Measurements from ENCODE around the gene FER.

The FER gene

GRCh38 chr5:109231331-109231730 lies 483.6 kb downstream of the FER start:
- no peaks in the 10 kb centered on the region for H3F3A ChIP-seq (ENCODE audit: insufficient read depth)
- no peak overlapping the region for H3K9ac ChIP-seq (ENCODE audit: low read length)
- no peak overlapping the region for H3K4me2 ChIP-seq (ENCODE audit: low read depth, low read length, poor library complexity, severe bottlenecking)
- no peak overlapping the region for H3K27ac ChIP-seq (ENCODE audit: low read depth, low read length)
- H3K9me2 ChIP-seq (replicated peaks; ENCODE audit: insufficient read depth, low read length), result no peaks in the 10 kb centered on the region
- H3K36me3 ChIP-seq (ENCODE audit: low read length), result no peaks in the 10 kb centered on the region
- H3K79me2 ChIP-seq (ENCODE audit: insufficient read depth, low read length), result no peaks in the 10 kb centered on the region
- H3K9me3 ChIP-seq (ENCODE audit: insufficient read depth, low read length), result no peaks in the 10 kb centered on the region
- no peak overlapping the region for H3K4me3 ChIP-seq (ENCODE audit: insufficient read depth, low read length, poor library complexity, severe bottlenecking)
- TF ChIP-seq EZH2phosphoT487 (conservative IDR thresholded peaks at IDR 0.05; ENCODE audit: low read length) (no peak), CTCF (IDR thresholded peaks at IDR 0.05; ENCODE audit: insufficient read depth, low read length, poor library complexity, severe bottlenecking) (no peak)
- no peak overlapping the region for H2AFZ ChIP-seq (ENCODE audit: low read depth, low read length, severe bottlenecking)
- no peaks in the 10 kb centered on the region for H4K20me1 ChIP-seq (ENCODE audit: low read depth, low read length)
- H3K27me3 ChIP-seq (ENCODE audit: low read length), result no peaks in the 10 kb centered on the region

GRCh38 chr5:109234381-109234780 lies 486.7 kb downstream of the FER start:
- Histone ChIP-seq H3F3A (ENCODE audit: insufficient read depth) (no peaks in the 10 kb centered on the region), H3K27ac (ENCODE audit: low read depth, low read length) (no peak overlapping the region), H3K9me2 (replicated peaks; ENCODE audit: insufficient read depth, low read length) (no peaks in the 10 kb centered on the region), H3K36me3 (ENCODE audit: low read length) (no peaks in the 10 kb centered on the region), H3K9me3 (ENCODE audit: insufficient read depth, low read length) (no peaks in the 10 kb centered on the region), H4K20me1 (ENCODE audit: low read depth, low read length) (no peaks in the 10 kb centered on the region), H3K27me3 (ENCODE audit: low read length) (no peaks in the 10 kb centered on the region), H3K4me2 (ENCODE audit: low read depth, low read length, poor library complexity, severe bottlenecking) (no peak overlapping the region), H3K79me2 (ENCODE audit: insufficient read depth, low read length) (no peaks in the 10 kb centered on the region), H2AFZ (ENCODE audit: low read depth, low read length, severe bottlenecking) (no peak overlapping the region), H3K4me3 (ENCODE audit: insufficient read depth, low read length, poor library complexity, severe bottlenecking) (no peak overlapping the region), H3K9ac (ENCODE audit: low read length) (no peak overlapping the region)
- TF ChIP-seq CTCF (IDR thresholded peaks at IDR 0.05; ENCODE audit: insufficient read depth, low read length, poor library complexity, severe bottlenecking) (no peak), EZH2phosphoT487 (conservative IDR thresholded peaks at IDR 0.05; ENCODE audit: low read length) (no peak)

GRCh38 chr5:109239456-109239855 lies 491.8 kb downstream of the FER start:
- Histone ChIP-seq H2AFZ (ENCODE audit: low read depth, low read length, severe bottlenecking) (no peak overlapping the region), H3K9ac (ENCODE audit: low read length) (no peak overlapping the region), H3K36me3 (ENCODE audit: low read length) (no peaks in the 10 kb centered on the region), H3K27me3 (ENCODE audit: low read length) (no peaks in the 10 kb centered on the region), H3K27ac (ENCODE audit: low read depth, low read length) (no peak overlapping the region), H3K4me3 (ENCODE audit: insufficient read depth, low read length, poor library complexity, severe bottlenecking) (no peak overlapping the region), H3K9me2 (replicated peaks; ENCODE audit: insufficient read depth, low read length) (no peaks in the 10 kb centered on the region), H4K20me1 (ENCODE audit: low read depth, low read length) (no peaks in the 10 kb centered on the region), H3K79me2 (ENCODE audit: insufficient read depth, low read length) (no peaks in the 10 kb centered on the region), H3F3A (ENCODE audit: insufficient read depth) (no peaks in the 10 kb centered on the region), H3K9me3 (ENCODE audit: insufficient read depth, low read length) (no peaks in the 10 kb centered on the region), H3K4me2 (ENCODE audit: low read depth, low read length, poor library complexity, severe bottlenecking) (no peak overlapping the region)
- TF ChIP-seq EZH2phosphoT487 (conservative IDR thresholded peaks at IDR 0.05; ENCODE audit: low read length), result no peak
- TF ChIP-seq CTCF (IDR thresholded peaks at IDR 0.05; ENCODE audit: insufficient read depth, low read length, poor library complexity, severe bottlenecking), result no peak

Data from SU-DHL-6 (cell line).